ENCODE data around the gene CLSTN2. TPM values are rescaled to one million over a fixed set of nuclear protein-coding genes. Genes with fewer than 3 reads are reported as not detected.

CLSTN2 gene
- total RNA-seq, 1 donor from 2014 or later = 80.9 TPM

GRCh38 chr3:140096037-140096436 is 161.1 kb downstream of the CLSTN2 start:
- H3K4me1 Mint-ChIP-seq (ENCODE audit: low read depth, unreplicated experiment) = peaks cover 26% of the 10 kb centered on the region
- peaks cover 2% of the 10 kb centered on the region for H3K9me3 Mint-ChIP-seq (ENCODE audit: unreplicated experiment)
- no peak for DNase-seq (ENCODE audit: low read depth)
- Histone ChIP-seq H3K27me3 (ENCODE audit: insufficient read depth, low read length) (no peaks in the 10 kb centered on the region), H4K20me1 (ENCODE audit: insufficient read depth, low read length) (no peaks in the 10 kb centered on the region), H3K79me2 (ENCODE audit: insufficient read depth, low read length) (no peaks in the 10 kb centered on the region), H3K36me3 (ENCODE audit: insufficient read depth, low read length) (no peaks in the 10 kb centered on the region), H3K9ac (ENCODE audit: low read length) (no peak overlapping the region), H3K4me3 (ENCODE audit: insufficient read depth, low read depth, low read length) (no peak overlapping the region), H2AFZ (ENCODE audit: low read depth, low read length) (no peak overlapping the region), H3K9me3 (ENCODE audit: insufficient read depth, low read depth, low read length) (no peaks in the 10 kb centered on the region), H3K27ac (ENCODE audit: low read depth, low read length) (no peak overlapping the region), H3K4me2 (ENCODE audit: low read length) (no peak overlapping the region), H3K4me1 (ENCODE audit: insufficient read depth, low read length) (no peaks in the 10 kb centered on the region)
- TF ChIP-seq CTCF (IDR thresholded peaks at IDR 0.05; ENCODE audit: insufficient read depth, low read depth, low read length) = no peak
- no peak for TF ChIP-seq EZH2 (IDR thresholded peaks at IDR 0.05; ENCODE audit: insufficient read depth, low read length)
- H3K27ac Mint-ChIP-seq (ENCODE audit: unreplicated experiment) = no peak overlapping the region
- H3K4me3 Mint-ChIP-seq (ENCODE audit: unreplicated experiment) = no peak overlapping the region
- no peak for FAIRE-seq
- H3K27me3 Mint-ChIP-seq (ENCODE audit: low read depth, unreplicated experiment) = no peaks in the 10 kb centered on the region
- peaks cover 14% of the 10 kb centered on the region for H3K36me3 Mint-ChIP-seq (ENCODE audit: low read depth, unreplicated experiment)

GRCh38 chr3:140097874-140098635 is 163.1 kb downstream of the CLSTN2 start:
- FAIRE-seq (no peak), DNase-seq (ENCODE audit: low read depth) (no peak)
- no peak overlapping the region for H3K4me3 Mint-ChIP-seq (ENCODE audit: unreplicated experiment)
- no peak overlapping the region for H3K9ac ChIP-seq (ENCODE audit: low read length)
- H3K27me3 Mint-ChIP-seq (ENCODE audit: low read depth, unreplicated experiment) = no peaks in the 10 kb centered on the region
- TF ChIP-seq CTCF (IDR thresholded peaks at IDR 0.05; ENCODE audit: insufficient read depth, low read depth, low read length) (no peak), EZH2 (IDR thresholded peaks at IDR 0.05; ENCODE audit: insufficient read depth, low read length) (no peak)
- H3K79me2 ChIP-seq (ENCODE audit: insufficient read depth, low read length) = no peaks in the 10 kb centered on the region
- H3K36me3 Mint-ChIP-seq (ENCODE audit: low read depth, unreplicated experiment) = peaks cover 17% of the 10 kb centered on the region
- H3K27me3 ChIP-seq (ENCODE audit: insufficient read depth, low read length) = no peaks in the 10 kb centered on the region
- no peak overlapping the region for H3K4me3 ChIP-seq (ENCODE audit: insufficient read depth, low read depth, low read length)
- H3K4me2 ChIP-seq (ENCODE audit: low read length) = no peak overlapping the region
- H3K9me3 ChIP-seq (ENCODE audit: insufficient read depth, low read depth, low read length) = no peaks in the 10 kb centered on the region
- no peak overlapping the region for H3K27ac Mint-ChIP-seq (ENCODE audit: unreplicated experiment)
- peaks cover 18% of the 10 kb centered on the region for H3K4me1 Mint-ChIP-seq (ENCODE audit: low read depth, unreplicated experiment)
- H2AFZ ChIP-seq (ENCODE audit: low read depth, low read length) = no peak overlapping the region
- H3K9me3 Mint-ChIP-seq (ENCODE audit: unreplicated experiment) = peaks cover 2% of the 10 kb centered on the region
- no peaks in the 10 kb centered on the region for H3K4me1 ChIP-seq (ENCODE audit: insufficient read depth, low read length)
- no peaks in the 10 kb centered on the region for H3K36me3 ChIP-seq (ENCODE audit: insufficient read depth, low read length)
- H4K20me1 ChIP-seq (ENCODE audit: insufficient read depth, low read length) = no peaks in the 10 kb centered on the region
- no peak overlapping the region for H3K27ac ChIP-seq (ENCODE audit: low read depth, low read length)

- Histone ChIP-seq H3K4me1 (ENCODE audit: insufficient read depth, low read length) (no peaks in the 10 kb centered on the region), H3K9ac (ENCODE audit: low read length) (no peak overlapping the region), H3K27me3 (ENCODE audit: insufficient read depth, low read length) (no peaks in the 10 kb centered on the region), H3K4me3 (ENCODE audit: insufficient read depth, low read depth, low read length) (no peak overlapping the region), H3K4me2 (ENCODE audit: low read length) (no peak overlapping the region), H3K79me2 (ENCODE audit: insufficient read depth, low read length) (no peaks in the 10 kb centered on the region), H4K20me1 (ENCODE audit: insufficient read depth, low read length) (no peaks in the 10 kb centered on the region), H2AFZ (ENCODE audit: low read depth, low read length) (no peak overlapping the region), H3K9me3 (ENCODE audit: insufficient read depth, low read depth, low read length) (no peaks in the 10 kb centered on the region), H3K27ac (ENCODE audit: low read depth, low read length) (no peak overlapping the region), H3K36me3 (ENCODE audit: insufficient read depth, low read length) (no peaks in the 10 kb centered on the region)
- Mint-ChIP-seq H3K9me3 (ENCODE audit: unreplicated experiment) (peaks cover 2% of the 10 kb centered on the region), H3K4me3 (ENCODE audit: unreplicated experiment) (no peak overlapping the region), H3K27me3 (ENCODE audit: low read depth, unreplicated experiment) (no peaks in the 10 kb centered on the region), H3K4me1 (ENCODE audit: low read depth, unreplicated experiment) (peaks cover 21% of the 10 kb centered on the region), H3K36me3 (ENCODE audit: low read depth, unreplicated experiment) (peaks cover 11% of the 10 kb centered on the region), H3K27ac (ENCODE audit: unreplicated experiment) (no peak overlapping the region)
- FAIRE-seq = no peak
- no peak for DNase-seq (ENCODE audit: low read depth)
- TF ChIP-seq CTCF (IDR thresholded peaks at IDR 0.05; ENCODE audit: insufficient read depth, low read depth, low read length) (no peak), EZH2 (IDR thresholded peaks at IDR 0.05; ENCODE audit: insufficient read depth, low read length) (no peak)
Measured at GRCh38 chr3:140100479-140100878, 165.5 kb downstream of the CLSTN2 start.
